Measurements from ENCODE around the gene MS4A6A.

DNA sequence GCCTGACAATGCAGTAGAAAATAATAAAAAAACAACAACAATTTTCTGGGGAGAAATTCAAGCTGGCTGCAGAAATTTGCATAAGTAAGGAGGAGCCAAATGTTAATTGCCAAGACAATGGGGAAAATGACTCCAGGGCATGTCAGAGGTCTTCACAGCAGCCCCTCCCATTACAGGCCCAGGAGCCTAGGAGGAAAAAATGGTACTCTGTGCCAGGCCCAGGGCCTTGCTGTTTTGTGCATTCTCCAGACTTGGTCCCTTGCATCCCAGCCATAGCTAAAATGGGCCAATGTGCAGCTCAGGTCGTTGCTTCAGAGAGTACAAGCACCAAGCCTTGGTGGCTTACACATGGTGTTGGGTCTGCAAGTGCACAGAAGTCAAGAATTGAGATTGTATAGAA is 49.0 kb downstream of the MS4A6A start:
- TF ChIP-seq, protein P1, sequence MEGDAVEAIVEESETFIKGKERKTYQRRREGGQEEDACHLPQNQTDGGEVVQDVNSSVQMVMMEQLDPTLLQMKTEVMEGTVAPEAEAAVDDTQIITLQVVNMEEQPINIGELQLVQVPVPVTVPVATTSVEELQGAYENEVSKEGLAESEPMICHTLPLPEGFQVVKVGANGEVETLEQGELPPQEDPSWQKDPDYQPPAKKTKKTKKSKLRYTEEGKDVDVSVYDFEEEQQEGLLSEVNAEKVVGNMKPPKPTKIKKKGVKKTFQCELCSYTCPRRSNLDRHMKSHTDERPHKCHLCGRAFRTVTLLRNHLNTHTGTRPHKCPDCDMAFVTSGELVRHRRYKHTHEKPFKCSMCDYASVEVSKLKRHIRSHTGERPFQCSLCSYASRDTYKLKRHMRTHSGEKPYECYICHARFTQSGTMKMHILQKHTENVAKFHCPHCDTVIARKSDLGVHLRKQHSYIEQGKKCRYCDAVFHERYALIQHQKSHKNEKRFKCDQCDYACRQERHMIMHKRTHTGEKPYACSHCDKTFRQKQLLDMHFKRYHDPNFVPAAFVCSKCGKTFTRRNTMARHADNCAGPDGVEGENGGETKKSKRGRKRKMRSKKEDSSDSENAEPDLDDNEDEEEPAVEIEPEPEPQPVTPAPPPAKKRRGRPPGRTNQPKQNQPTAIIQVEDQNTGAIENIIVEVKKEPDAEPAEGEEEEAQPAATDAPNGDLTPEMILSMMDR (IDR thresholded peaks at IDR 0.05 in 2 of 3, conservative IDR thresholded peaks at IDR 0.05 in 1 of 3; ENCODE audit: borderline replicate concordance in 1 of 3, insufficient read depth in 1 of 3, low read depth in 2 of 3, low read length in 2 of 3): no peak
- TF ChIP-seq, protein P2, sequence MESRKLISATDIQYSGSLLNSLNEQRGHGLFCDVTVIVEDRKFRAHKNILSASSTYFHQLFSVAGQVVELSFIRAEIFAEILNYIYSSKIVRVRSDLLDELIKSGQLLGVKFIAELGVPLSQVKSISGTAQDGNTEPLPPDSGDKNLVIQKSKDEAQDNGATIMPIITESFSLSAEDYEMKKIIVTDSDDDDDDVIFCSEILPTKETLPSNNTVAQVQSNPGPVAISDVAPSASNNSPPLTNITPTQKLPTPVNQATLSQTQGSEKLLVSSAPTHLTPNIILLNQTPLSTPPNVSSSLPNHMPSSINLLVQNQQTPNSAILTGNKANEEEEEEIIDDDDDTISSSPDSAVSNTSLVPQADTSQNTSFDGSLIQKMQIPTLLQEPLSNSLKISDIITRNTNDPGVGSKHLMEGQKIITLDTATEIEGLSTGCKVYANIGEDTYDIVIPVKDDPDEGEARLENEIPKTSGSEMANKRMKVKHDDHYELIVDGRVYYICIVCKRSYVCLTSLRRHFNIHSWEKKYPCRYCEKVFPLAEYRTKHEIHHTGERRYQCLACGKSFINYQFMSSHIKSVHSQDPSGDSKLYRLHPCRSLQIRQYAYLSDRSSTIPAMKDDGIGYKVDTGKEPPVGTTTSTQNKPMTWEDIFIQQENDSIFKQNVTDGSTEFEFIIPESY (IDR thresholded peaks at IDR 0.05; ENCODE audit: extremely low read depth, insufficient replicate concordance, low read length): no peak
- TF ChIP-seq POLR2A (IDR thresholded peaks at IDR 0.05; ENCODE audit: borderline replicate concordance, extremely low read depth, insufficient read depth, insufficient read length): no peak
- TF ChIP-seq CEBPB (IDR thresholded peaks at IDR 0.05; ENCODE audit: low read depth): no peak
- no peak for TF ChIP-seq EGR1 (IDR thresholded peaks at IDR 0.05; ENCODE audit: low read depth)
- no peak for TF ChIP-seq EZH2 (IDR thresholded peaks at IDR 0.05)
- no peak for TF ChIP-seq JUND (IDR thresholded peaks at IDR 0.05)

Data from HCT116 (cell line).